GM21360 (cell line): ENCODE data around the gene CCDC107.
A peak's percentile ranks its signal among the peaks of the same experiment; 100 is the strongest.

Source experiments
- ATAC-seq: cut with Tn5 transposase; IDR thresholded peaks from one replicate; pipeline ENCODE4 v1.9.1; 2021; ENCODE audit warnings: mild to moderate bottlenecking, moderate library complexity; ENCODE audit not compliant: unreplicated experiment

CCDC107 gene

GRCh38 chr9:35659340-35659739 lies 1.2 kb downstream of the CCDC107 start:
- ATAC-seq, result no peak

DNA sequence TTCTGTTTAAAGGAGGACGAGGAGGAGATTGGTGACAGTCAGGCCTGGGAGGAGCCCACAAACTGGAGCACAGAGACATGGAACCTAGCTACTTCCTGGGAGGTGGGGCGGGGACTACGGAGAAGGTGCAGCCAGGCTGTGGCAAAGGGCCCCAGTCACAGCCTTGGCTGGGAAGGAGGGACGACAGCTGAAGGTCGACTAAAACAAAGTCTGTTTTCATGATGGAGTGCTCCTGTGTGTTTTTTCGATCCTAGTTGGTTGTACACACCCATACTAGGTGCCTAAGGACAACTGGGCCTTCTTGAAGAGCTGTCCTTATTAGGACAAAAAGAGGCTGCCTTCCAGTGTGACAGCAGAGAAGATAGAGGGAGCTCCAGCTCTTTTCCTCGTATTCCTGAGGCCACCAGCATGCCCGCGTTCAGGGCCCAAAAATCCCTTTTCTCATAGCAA lies 2.9 kb downstream of the CCDC107 start:
- ATAC-seq, result no peak

DNA sequence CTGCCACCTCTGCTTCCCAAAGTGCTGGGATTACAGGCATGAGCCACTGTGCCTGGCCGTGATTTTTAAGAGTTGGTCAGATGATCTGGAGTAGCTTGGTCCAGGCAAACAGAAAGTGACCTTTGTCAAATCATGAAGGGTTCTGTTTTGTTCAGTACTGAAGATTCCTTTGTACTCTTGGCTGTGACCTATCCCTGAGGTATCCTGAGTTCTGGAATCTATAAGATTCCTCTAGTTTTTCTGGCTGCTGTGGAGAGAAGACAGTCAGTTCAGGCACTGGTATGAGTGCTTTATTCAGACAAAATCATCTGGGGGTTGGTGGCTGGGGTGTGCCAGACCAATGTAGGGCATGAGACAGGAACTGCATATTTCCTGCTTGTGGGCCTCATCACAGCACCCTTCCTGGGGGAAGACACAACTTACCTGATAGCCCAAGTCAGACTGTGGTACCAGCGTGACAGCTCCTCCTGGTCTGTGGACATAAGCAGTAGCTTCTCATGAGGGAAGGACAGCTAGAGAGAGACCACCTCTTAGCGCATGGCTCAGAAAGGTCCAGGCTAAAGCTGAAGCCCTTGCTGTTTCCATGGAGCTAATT lies 3.8 kb downstream of the CCDC107 start:
- no peak for ATAC-seq

GRCh38 chr9:35662437-35662836 lies 4.3 kb downstream of the CCDC107 start:
- no peak for ATAC-seq

GRCh38 chr9:35664531-35665470 lies 6.7 kb downstream of the CCDC107 start, which contains the start of gene ARHGEF39:
Gene ARHGEF39 (minus strand): TSS chr9:35665195. CDS start chr9:35665169, 26 bp downstream.
- peak; percentile 70 for ATAC-seq

GRCh38 chr9:35665471-35665818 lies 7.4 kb downstream of the CCDC107 start:
- no peak for ATAC-seq

DNA sequence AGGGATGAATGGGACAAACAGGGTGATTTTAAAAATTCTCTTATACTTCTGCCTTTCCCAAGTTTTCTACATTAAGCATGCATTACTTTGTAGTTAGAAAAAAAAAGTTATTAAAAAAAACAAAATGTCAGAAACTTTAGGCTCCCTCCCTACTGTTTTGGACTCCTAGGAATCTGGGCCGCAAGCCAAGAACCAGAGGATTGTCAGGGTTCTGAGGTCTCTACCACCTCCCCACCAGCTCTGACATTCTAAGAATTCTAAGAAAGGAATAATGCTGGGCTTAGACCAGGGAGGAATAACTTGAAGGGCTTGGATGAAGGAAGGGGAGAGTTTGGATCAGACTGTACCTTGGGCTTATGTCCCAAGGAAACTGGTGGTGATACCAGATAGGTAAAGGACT lies 8.0 kb downstream of the CCDC107 start:
- ATAC-seq, result no peak

GRCh38 chr9:35666549-35666948 lies 8.5 kb downstream of the CCDC107 start:
- ATAC-seq, result no peak

DNA sequence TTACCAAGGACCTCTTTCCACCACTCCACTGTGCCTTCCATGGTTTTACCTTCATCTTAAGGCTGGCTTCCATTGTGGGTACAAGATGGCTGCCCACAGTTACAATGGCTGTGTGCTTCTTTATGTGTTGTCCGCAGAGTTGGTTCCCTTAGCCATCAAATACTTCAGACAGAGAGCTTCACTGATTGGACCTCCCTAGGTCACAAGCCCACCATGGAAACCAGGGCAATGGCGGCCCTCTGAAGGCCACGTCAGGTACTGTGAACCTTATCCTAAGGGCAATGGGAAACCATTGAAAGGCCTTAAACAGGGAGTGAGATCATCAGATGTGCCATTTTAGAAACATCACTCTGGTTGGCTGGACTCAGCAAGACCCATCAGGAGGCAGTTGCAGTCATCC lies 9.8 kb downstream of the CCDC107 start:
- ATAC-seq, result no peak

GRCh38 chr9:35669331-35670145 lies 11.4 kb downstream of the CCDC107 start:
- ATAC-seq, result no peak

- ATAC-seq, result no peak
Measured at GRCh38 chr9:35673132-35674024, 15.3 kb downstream of the CCDC107 start, which contains the start of gene CA9. Gene CA9 (plus strand): TSS chr9:35673928. CDS start chr9:35673960, 32 bp downstream.

GRCh38 chr9:35674025-35674361 lies 15.9 kb downstream of the CCDC107 start:
- ATAC-seq, result no peak

- ATAC-seq, result no peak
Measured at GRCh38 chr9:35675204-35675603, 17.1 kb downstream of the CCDC107 start.

GRCh38 chr9:35675732-35676392 lies 17.8 kb downstream of the CCDC107 start:
- ATAC-seq, result no peak

DNA sequence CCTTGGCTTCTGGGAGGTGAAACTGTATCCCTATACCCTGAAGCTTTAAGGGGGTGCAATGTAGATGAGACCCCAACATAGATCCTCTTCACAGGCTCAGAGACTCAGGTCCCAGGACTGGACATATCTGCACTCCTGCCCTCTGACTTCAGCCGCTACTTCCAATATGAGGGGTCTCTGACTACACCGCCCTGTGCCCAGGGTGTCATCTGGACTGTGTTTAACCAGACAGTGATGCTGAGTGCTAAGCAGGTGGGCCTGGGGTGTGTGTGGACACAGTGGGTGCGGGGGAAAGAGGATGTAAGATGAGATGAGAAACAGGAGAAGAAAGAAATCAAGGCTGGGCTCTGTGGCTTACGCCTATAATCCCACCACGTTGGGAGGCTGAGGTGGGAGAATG lies 21.0 kb downstream of the CCDC107 start:
- no peak for ATAC-seq

DNA sequence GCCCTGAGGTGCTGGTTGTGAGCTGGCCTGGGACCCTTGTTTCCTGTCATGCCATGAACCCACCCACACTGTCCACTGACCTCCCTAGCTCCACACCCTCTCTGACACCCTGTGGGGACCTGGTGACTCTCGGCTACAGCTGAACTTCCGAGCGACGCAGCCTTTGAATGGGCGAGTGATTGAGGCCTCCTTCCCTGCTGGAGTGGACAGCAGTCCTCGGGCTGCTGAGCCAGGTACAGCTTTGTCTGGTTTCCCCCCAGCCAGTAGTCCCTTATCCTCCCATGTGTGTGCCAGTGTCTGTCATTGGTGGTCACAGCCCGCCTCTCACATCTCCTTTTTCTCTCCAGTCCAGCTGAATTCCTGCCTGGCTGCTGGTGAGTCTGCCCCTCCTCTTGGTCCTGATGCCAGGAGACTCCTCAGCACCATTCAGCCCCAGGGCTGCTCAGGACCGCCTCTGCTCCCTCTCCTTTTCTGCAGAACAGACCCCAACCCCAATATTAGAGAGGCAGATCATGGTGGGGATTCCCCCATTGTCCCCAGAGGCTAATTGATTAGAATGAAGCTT lies 21.8 kb downstream of the CCDC107 start:
- no peak for ATAC-seq

DNA sequence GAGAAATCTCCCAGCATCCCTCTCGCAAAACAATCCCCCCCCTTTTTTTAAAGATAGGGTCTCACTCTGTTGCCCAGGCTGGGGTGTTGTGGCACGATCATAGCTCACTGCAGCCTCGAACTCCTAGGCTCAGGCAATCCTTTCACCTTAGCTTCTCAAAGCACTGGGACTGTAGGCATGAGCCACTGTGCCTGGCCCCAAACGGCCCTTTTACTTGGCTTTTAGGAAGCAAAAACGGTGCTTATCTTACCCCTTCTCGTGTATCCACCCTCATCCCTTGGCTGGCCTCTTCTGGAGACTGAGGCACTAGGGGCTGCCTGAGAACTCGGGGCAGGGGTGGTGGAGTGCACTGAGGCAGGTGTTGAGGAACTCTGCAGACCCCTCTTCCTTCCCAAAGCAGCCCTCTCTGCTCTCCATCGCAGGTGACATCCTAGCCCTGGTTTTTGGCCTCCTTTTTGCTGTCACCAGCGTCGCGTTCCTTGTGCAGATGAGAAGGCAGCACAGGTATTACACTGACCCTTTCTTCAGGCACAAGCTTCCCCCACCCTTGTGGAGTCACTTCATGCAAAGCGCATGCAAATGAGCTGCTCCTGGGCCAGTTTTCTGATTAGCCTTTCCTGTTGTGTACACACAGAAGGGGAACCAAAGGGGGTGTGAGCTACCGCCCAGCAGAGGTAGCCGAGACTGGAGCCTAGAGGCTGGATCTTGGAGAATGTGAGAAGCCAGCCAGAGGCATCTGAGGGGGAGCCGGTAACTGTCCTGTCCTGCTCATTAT lies 22.4 kb downstream of the CCDC107 start:
- ATAC-seq, result no peak

GRCh38 chr9:35681341-35682002 lies 23.4 kb downstream of the CCDC107 start:
- no peak for ATAC-seq
